Measurements from ENCODE around the gene KSR1.

GRCh38 chr17:27577884-27578717 is 121.9 kb downstream of the KSR1 start:
- TF ChIP-seq CTCF (IDR thresholded peaks at IDR 0.05) (no peak), POLR2A (IDR thresholded peaks at IDR 0.05) (no peak)

Measured in breast epithelium (tissue), 3 donors.